22Rv1 (cell line): ENCODE data around the gene TMEM72.

ENCODE experiments used
- H3K27ac ChIP-seq: fragments of 450-650 bp; 2 replicates; pipeline ENCODE4 v1.5.1; 2017
- CTCF ChIP-seq: fragments of 450-650 bp; IDR thresholded peaks from 2 replicates; pipeline ENCODE4 v1.5.1; 2017; ENCODE audit warnings: mild to moderate bottlenecking
- ZFX ChIP-seq: fragments of 450-650 bp; IDR thresholded peaks from 2 replicates; pipeline ENCODE4 v1.6.1; 2017; ENCODE audit warnings: antibody characterized with exemption, borderline replicate concordance

TMEM72 gene

GRCh38 chr10:44924261-44925040, 13.3 kb downstream of the TMEM72 start:
- H3K27ac ChIP-seq, result no peak overlapping the region
- TF ChIP-seq ZFX (no peak), CTCF (no peak)

GRCh38 chr10:44925224-44925623, 14.1 kb downstream of the TMEM72 start:
- H3K27ac ChIP-seq, result no peak overlapping the region
- no peak for TF ChIP-seq ZFX
- TF ChIP-seq CTCF, result no peak

GRCh38 chr10:44925811-44926750, 14.9 kb downstream of the TMEM72 start:
- no peak for TF ChIP-seq CTCF
- no peak overlapping the region for H3K27ac ChIP-seq

- H3K27ac ChIP-seq, result no peak overlapping the region
- no peak for TF ChIP-seq CTCF
- TF ChIP-seq ZFX, result no peak
Measured at GRCh38 chr10:44926751-44927351, 15.7 kb downstream of the TMEM72 start.

- TF ChIP-seq ZFX, result no peak
- TF ChIP-seq CTCF, result no peak
- no peak overlapping the region for H3K27ac ChIP-seq
Measured at GRCh38 chr10:44927352-44927751, 16.2 kb downstream of the TMEM72 start.

GRCh38 chr10:44928462-44928861, 17.3 kb downstream of the TMEM72 start:
- H3K27ac ChIP-seq, result no peak overlapping the region
- TF ChIP-seq ZFX, result no peak
- no peak for TF ChIP-seq CTCF
